GM18951 (cell line): ENCODE results near the gene DNTTIP2.

Experiments used
- POLR2A ChIP-seq: IDR thresholded peaks from 4 replicates; pipeline ENCODE4 v1.6.1; 2011; ENCODE audit warnings: mild to moderate bottlenecking; ENCODE audit not compliant: insufficient read length, insufficient read depth; ENCODE audit errors: extremely low read depth
- in situ Hi-C: fragments of 300-500 bp; cut with MboI; formaldehyde crosslinking; loops from one replicate; pipeline ENCODE4 v1.12.0; 2022; ENCODE audit warnings: low sequenced_read_pairs, mixed read lengths, inconsistent platforms; ENCODE audit not compliant: unreplicated experiment

DNTTIP2 gene

GRCh38 chr1:93821423-93822144 is 57.4 kb downstream of the DNTTIP2 start:
- no peak for TF ChIP-seq POLR2A
- in situ Hi-C loops: no loop called here

GRCh38 chr1:93820554-93821422 is 58.2 kb downstream of the DNTTIP2 start:
- in situ Hi-C loops: no loop called here
- TF ChIP-seq POLR2A: no peak

- TF ChIP-seq POLR2A: no peak
- in situ Hi-C loops: no loop called here
Observed at GRCh38 chr1:93818570-93818959, 60.4 kb downstream of the DNTTIP2 start.

- TF ChIP-seq POLR2A: no peak
- in situ Hi-C loops: no loop called here
Observed at GRCh38 chr1:93817819-93818569, 61.0 kb downstream of the DNTTIP2 start.

- in situ Hi-C loops: no loop called here
- TF ChIP-seq POLR2A: no peak
Observed at GRCh38 chr1:93816970-93817678, 61.9 kb downstream of the DNTTIP2 start.
